IPS-11a (cell line): ENCODE results near the gene TJP1.
"Not testable (repeated sequence)": the region's sequence is repeated elsewhere in the genome, so short reads cannot be mapped to it uniquely, and the experiment has no call there.

Experiments used
- H3K4me3 ChIP-seq: one replicate; pipeline ENCODE4 v1.5.1; 2013; ENCODE audit warnings: low read depth, low read length, control low read depth

The TJP1 gene

DNA sequence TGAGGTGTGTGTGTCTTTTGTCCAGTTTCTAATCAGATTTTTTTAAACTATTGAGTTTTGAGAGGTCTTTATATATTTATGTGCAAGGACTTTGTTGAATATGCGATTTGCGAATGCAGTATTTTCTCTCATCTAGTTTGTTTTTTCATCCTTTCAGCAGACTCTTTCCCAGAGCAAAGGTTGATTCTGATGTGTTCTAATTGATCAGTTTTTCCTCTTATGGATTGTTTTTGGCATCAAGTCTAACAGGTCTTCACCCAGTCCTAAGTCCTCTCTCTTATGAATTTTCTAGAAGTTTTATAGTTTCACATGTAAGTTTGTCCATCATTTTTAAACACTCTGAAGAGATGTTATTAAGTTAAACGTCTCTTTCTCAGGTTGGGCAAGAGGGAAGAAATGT lies 17.8 kb upstream of the TJP1 start:
- no peak overlapping the region for H3K4me3 ChIP-seq

DNA sequence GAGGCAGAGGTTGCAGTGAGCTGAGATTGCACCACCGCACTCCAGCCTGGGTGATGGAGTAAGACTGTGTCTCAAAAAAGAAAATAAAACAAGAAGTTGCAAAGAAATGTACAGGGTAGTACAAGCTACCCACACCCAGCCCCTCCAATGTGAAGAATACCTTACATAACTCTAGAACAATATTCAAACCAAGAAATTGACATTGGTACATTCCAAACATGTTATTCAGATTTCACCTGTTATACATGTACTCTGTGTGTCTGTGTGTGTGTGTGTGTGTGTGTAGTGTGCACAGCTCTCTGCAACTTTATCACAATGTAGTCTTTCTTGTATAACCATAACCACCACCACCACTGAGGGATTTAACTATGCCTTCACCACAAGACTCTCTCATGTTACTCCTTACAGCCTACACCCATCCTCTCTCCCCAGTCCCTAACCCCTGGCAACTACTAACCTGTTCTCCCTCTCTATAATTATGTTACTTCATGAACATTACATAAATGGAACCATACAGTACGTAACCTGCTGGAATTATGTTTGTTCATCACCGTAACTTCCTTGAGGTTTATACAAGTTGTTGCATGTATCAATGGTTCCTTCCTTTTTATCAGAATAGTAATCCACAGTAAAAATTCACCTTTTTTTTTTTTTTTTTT lies 16.2 kb upstream of the TJP1 start:
- no peak overlapping the region for H3K4me3 ChIP-seq

DNA sequence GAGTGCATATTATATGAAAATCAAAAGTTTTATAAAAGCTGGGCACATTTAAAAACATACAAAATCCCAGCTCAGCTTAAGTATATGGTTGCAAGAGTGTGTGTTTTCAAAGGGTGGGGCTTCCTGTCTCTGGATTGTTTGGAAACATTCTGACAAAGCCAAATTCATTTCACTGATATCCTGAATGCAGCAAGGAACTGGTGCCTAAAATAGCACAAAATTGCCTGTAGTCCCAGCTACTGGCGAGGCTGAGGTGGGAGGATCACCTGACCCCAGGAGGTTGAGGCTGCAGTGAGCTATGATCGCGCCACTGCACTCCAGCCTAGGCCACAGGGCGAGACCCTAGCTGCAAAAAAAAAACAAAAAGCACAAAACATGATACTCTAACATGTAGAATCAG lies 13.0 kb upstream of the TJP1 start:
- H3K4me3 ChIP-seq: no peak overlapping the region

DNA sequence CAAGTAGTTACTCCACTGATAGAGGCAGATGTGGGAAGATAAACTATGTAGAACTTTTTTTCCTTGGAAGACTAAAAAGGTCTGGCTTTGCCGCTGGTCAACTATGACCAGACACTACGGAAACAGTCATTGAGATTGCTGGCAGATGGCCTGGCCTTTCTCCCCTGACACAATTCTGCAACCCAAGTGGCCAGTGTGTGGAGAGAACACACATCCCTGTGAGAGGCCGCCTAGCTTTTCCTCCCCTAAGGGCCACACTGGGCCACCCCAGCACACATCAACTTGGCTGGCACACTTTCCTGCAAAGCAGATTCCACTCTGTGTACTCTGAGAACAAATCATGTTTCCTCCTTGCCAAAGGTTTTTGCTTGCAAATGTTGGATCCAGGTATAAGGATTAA lies 10.4 kb upstream of the TJP1 start:
- H3K4me3 ChIP-seq: no peak overlapping the region

DNA sequence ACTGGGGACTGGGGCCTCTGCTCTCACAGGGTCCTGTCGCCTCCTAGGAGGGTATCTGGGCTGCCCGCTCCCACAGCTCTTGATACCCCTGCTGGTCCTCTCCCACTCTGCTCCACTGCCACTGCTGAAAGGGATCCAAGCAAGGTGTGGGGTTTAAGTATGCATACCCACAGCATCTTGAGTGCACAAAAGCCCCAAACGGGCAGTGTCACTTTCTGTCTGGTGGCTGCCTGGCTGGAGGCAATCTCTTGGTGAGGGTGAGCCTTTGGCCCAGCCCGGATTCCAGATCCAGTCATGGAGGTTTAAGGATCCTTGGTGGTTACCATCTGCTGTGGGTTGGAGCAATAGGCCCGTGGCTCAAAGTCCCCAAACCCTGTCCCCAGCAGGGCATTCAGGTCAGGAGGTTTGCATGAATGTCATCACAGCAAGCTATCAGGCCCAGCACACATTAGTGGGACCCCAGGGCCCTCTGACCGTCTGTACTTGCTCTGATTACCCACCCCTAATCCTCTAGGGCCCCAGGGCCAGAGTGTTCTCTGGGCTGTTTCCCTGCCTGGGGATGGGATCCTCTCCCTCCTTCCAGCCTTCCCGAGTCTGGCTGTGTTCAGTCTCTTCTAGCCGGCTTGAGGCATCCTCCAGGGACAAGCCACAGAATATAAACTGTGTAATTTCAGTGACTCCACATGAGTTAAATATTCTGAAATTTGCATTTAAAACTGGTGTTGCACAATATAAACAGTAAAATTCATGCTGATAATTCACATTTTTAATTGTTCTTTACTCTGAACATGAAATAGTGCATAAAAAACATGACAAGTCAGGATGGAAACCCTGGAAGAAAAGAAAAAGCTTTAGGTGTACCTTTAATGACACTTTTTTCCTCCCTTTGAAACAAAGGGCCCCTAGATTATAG lies 4.9 kb upstream of the TJP1 start:
- no peak overlapping the region for H3K4me3 ChIP-seq

DNA sequence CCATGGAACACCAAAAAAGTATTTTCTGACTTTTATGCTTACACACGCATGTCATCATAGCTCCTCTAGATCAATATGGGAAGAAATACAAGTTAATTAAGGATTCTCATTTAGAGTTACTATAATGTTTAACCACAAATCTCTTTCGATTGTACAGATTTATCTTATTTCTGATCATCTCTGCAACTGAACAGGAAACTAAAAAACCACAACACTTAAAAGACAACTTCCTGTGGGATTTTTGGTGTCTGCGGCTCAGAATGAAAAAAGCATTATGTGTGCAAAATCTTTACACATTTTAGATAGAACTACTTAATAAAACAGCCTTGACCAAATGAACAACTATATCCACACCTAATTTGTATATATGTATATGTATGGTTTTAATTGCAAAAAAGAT lies 3.0 kb upstream of the TJP1 start:
- no peak overlapping the region for H3K4me3 ChIP-seq

DNA sequence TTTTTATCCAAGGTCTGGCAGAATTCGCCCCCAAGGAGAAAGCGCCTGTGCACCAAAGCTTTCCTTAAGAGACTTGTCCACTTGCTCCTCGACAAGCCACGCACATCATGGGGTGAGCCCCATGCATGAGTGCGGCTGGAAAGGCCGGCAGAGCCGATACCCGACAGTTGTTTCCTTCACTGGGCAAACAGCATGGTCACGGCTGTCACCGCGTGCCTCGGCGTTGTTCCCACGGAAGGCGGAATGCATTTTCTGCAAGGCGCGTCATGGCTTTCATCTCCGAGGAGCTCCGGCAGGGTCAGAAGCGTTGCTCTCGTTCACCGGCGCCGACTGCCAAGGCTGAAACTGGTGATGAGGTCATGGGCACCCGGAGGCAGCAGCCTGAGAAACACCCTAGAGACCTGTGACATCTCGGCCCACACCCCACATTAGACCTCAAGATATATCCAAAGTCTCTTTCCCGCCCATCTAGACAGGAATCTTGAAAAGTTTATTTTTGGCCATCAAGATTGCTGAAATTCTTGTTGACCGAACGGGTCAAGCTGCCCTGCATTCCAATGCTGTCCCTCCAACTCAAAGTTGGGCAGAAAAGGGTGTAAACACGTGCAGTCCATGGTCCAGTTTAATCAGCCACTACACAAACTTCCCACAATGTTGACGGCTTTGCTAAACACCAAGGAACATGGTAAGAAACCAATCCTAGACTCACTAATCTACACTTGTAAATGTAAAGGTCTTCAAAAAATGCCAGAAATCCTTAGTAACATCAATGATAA lies 604 bp upstream of the TJP1 start:
- H3K4me3 ChIP-seq: peak overlapping the region; percentile 81

DNA sequence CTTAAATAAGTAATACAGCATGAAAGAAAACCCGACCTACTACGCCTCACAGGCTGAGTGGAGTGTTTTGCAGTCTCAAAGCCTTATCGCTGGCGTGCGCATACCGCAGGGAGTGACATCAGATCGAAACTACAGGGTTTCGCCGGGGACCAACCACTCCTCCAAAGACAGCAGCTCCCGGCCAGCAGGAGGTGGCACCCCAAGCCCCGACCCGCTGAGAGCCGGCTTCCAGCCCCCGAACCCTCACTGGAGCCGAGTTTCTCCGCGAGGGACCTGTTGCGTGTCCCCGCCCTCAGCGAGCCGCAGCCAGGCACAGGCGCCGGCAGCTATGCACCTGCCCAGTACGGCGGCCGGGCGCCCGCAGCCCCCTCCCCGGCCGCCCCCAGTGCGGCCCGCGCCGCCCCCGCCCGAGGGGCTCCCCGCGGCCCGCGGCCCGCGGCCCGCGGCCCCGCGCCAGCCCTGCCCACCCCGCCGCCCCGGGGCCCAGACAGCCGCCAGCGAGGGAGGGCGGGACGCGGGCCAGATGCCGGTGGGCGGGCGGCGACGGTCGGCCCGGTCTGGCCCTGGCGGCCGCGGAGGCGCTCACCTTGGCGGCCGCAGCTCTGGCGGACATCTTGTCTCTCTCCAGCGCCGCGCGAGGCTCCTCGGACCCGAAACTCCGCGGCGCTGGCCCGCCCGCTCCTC lies 710 bp downstream of the TJP1 start:
- H3K4me3 ChIP-seq: peak overlapping the region; percentile 76

DNA sequence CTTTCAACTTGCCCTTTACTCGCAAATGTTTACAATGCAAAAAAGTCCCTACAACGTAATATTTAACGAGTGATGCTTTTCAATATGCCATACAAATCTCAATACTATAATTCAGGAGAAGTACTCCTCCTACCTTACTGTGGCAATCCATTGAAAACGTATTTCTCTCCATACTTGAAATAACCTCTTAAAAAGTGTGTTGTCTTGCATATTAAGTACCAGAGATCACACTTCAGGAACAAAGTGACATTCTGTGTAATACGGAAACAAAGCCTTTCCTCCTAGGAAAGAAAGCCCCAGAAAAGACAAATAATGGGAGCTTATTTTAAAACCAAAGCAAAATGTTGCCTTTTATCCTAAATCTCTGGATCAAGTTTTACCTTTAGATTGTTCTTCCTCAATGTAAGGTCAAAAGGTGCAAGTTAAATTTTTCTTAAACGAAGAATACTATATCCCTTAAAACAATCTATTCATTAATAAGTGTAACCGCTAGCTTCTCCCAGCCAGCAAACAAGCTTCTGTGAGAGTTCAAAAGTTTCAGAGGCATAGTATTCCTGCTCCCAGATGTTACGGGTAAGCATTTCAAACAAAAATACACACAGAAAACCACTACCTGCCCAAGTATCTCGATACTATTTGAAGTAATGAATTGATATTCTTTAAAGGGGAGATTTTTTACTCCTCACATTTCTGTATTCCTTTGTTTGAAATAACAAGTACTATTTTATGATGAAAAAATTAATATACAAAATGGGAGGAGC lies 1.7 kb downstream of the TJP1 start:
- peak overlapping the region; percentile 53 for H3K4me3 ChIP-seq

DNA sequence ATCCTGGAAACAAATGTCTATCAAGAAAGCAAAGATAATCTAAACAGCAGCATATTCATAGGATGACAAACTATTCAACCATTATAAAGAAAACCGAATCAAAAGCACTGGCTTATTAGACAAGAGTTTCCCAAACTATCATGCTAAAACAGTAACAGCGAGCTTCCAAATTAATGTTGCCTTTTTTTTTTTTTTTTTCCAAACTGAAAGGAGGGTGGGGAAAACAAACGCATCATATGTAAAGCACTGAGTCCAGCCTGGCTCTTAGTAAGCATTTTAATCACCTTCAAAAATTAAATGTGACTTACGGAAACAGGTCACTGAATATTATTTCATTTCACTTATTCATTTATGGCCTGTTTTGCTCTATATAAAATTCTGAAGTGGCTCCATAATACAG lies 2.3 kb downstream of the TJP1 start:
- peak overlapping the region; percentile 53 for H3K4me3 ChIP-seq

DNA sequence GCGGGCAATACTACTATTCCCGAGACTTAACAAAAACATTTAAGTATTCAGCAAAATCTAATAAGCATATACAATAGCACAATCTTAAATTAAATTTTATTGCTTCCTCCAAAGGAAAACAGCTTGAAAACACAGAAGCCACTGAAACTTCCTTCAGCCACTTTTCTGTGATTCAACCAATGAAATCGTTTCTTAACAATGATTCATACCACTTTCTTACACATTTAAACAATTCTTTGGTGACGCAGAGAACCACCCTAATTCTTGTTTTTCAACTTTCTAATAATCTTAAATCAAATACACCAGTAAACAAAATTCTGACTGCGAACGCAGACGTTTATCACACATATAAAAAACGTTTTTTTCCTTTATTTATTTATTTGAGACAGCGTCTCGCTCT lies 4.1 kb downstream of the TJP1 start:
- no peak overlapping the region for H3K4me3 ChIP-seq

DNA sequence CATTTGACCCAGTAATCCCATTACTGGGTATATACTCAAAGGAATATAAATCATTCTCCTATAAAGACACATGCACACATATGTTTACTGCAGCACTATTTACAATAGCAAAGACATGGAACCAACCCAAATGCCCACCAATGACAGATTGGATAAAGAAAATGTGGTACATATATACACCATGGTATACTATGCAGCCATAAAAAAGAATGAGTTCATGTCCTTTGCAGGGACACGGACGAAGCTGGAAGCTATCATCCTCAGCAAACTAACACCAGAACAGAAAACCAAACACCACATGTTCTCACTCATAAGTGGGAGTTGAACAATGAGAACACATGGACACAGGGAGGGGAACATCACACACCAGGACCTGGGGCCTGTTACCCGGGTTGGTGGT lies 4.8 kb downstream of the TJP1 start:
- H3K4me3 ChIP-seq: not testable (repeated sequence)

DNA sequence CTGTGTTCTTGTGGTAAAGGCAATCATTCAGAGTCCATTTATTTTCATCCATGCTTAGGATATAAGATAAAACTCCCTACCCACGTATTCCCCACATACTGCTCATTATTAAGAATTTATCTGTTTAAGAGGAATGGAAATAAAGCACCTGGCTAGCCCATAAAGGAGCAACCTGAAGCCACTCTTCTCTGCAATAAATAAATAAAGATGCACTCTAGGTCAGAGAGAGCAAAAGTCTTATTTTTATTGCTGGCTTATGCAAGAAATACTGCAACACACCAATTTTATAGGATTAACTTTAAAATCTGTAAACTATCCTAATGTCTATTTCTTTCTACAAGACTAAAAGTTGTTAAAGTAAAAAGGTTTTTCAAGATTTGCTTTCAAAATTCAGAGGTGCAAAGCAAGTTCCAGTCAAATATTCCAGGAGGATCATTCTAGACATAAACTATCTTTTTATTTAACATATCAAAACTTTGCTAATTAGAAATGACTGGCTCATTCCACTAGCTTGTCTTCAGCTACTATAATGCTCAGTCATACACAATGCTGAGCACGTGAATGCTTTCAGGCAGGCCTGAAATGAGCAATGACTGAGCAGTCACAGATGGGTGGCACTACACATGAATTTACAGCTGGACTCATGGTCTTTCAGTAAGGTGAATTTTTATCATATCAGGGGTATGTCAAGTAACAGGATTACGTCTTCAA lies 7.1 kb downstream of the TJP1 start:
- H3K4me3 ChIP-seq: no peak overlapping the region

DNA sequence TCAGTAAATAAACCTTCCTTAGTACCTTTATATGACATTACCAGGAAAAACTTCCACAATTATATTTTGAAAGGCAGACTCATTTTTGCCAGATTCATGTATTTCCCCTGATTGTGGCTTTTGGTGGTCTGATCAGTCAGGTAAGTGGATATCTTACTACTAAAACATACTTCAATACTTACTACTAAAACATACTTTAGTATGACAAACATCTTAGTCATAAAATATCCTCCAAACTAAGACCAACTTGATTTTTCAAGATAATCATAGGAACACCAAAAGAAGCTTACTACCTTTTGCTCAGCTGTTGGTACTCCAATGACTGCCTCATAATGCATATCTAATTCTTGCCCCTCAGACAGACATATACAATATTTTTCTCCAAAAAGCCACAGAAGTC lies 9.3 kb downstream of the TJP1 start:
- no peak overlapping the region for H3K4me3 ChIP-seq

DNA sequence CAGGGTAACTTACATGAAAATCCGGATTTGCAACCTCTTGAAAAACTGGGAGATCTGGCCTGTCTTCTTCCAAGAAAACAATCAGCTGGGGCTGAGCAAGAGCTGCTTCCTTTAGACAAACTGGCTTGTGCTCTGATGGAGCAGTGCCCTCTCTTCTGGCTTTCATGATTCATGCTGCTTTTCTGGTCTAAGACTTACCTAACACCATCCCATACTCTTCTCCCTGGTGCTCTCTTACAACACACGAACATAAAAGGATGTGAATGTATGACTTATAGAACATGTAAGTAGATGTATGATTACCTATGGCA lies 9.9 kb downstream of the TJP1 start:
- no peak overlapping the region for H3K4me3 ChIP-seq

DNA sequence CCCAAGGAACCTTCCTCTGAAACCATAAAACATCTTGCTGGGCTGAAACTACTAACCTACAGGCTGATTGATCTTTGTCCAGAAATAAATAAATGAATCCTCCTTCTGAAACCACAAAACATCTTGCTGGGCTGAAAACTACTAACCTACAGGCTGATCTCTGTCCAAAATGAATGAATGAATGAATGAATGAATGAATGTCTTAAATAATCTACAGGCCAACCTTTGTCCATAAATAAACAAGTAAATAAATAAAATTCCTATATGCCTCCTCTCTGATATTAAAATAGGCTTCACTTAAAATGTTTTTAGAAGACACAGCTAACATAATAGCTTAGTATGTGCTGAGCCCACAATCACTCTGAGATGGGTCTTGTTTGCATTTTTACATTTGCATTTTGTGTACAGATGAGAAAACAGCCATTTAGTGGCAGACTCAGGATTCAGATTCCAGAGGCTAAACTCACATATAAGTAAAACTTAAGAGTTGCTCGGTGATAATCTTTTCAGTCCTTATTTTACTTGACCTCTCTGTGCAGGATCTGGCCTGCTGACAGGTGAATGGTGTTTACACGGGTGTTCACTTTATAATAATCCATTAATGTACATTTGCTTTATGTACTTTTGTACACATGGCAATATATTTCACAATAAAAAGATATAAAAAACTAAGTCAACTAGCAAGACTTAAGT lies 10.4 kb downstream of the TJP1 start:
- H3K4me3 ChIP-seq: no peak overlapping the region

DNA sequence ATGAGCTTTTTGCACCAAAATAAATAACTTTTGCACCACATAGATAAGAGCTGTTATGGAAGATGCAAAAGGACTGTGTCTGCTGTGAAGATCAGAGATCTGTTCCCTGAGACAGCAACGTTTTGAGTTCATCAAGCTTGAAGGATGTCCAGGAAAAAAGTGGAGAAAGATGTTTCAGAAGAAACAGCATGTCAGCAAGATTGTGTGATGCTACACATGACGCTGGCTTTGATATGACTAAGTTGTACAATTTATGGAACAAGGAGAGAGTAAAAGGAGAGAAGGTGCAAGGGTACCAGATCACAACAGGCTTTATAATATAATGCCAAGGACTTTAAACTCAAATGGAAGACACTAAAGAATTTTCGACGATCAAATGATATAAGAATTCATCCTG lies 16.6 kb downstream of the TJP1 start:
- no peak overlapping the region for H3K4me3 ChIP-seq

DNA sequence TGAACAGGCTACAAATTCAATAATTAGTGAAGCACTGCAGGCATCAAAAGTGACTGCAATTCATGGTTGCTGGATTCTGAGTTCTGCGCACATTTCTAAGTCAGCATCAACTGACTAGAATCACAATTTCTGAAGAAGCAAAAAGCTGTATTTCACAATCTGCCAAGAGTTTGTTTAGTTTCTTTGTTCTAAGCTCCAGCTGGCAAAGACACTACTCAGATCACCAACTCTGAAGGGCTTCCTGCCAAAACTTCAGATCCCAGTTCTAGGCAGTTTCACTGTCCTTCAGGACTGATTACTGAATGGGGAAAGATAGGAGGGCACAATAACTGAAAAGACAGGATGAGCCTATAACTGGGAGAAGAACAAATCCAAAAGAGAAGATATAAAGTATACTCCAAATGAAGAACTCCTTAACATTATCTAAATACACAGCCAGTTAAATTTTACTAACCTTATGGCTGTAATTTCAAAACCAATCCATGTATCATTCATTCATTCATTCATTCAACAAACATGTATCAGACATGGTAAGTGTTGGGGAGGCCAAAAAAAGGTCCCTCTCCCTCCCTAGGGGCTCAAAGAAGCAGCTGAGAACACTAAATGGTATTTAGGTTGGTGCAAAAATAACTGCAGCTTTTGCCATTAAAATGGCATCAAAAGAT lies 17.1 kb downstream of the TJP1 start:
- no peak overlapping the region for H3K4me3 ChIP-seq

DNA sequence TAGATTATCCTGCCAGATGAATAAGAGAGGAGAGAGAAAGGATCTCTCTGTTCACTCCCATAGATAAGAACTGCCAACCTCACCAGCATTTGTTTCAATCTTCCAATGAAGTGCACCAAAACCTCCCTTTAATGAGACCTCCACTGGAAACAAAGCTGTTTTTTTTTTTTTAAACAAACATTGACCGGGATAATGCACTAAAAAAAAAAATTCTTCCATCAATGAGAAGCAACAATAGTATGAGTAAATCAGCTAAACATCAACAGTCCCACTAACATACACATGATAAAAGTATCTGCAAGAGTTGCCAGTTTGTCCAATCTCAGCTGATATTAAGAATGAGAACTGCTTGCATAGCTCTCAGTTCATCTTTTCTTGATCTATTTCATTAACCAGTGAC lies 19.9 kb downstream of the TJP1 start:
- no peak overlapping the region for H3K4me3 ChIP-seq
